ENCODE results near the gene M1AP.

- no peak for TF ChIP-seq EZH2 (IDR thresholded peaks at IDR 0.05; ENCODE audit: low read length, missing control alignments)
- TF ChIP-seq, protein P1, sequence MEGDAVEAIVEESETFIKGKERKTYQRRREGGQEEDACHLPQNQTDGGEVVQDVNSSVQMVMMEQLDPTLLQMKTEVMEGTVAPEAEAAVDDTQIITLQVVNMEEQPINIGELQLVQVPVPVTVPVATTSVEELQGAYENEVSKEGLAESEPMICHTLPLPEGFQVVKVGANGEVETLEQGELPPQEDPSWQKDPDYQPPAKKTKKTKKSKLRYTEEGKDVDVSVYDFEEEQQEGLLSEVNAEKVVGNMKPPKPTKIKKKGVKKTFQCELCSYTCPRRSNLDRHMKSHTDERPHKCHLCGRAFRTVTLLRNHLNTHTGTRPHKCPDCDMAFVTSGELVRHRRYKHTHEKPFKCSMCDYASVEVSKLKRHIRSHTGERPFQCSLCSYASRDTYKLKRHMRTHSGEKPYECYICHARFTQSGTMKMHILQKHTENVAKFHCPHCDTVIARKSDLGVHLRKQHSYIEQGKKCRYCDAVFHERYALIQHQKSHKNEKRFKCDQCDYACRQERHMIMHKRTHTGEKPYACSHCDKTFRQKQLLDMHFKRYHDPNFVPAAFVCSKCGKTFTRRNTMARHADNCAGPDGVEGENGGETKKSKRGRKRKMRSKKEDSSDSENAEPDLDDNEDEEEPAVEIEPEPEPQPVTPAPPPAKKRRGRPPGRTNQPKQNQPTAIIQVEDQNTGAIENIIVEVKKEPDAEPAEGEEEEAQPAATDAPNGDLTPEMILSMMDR (conservative IDR thresholded peaks at IDR 0.05 in 1 of 2, IDR thresholded peaks at IDR 0.05 in 1 of 2; ENCODE audit: low read depth in 1 of 2, low read length in 2 of 2): no peak
Measured at GRCh38 chr2:74606927-74607326, 41.2 kb downstream of the M1AP start.

All from fibroblast of lung (primary cell).